Measurements from ENCODE around the gene GBE1.

GBE1 gene

GRCh38 chr3:81540787-81541186 is 220.7 kb downstream of the GBE1 start:
- no peak overlapping the region for H3K14ac ChIP-seq (ENCODE audit: low read length in 2 of 2)
- H3K9ac ChIP-seq (ENCODE audit: low read length): no peak overlapping the region
- H3K18ac ChIP-seq (ENCODE audit: low read depth in 1 of 2, low read length in 2 of 2): no peak overlapping the region
- H3K27me3 ChIP-seq (ENCODE audit: control insufficient read depth in 1 of 2, insufficient read depth in 1 of 2, low read length in 2 of 2): no peaks in the 10 kb centered on the region
- no peaks in the 10 kb centered on the region for H3K9me3 ChIP-seq (ENCODE audit: control insufficient read depth, low read length)
- no peaks in the 10 kb centered on the region for H3K79me1 ChIP-seq (replicated peaks; ENCODE audit: low read length, poor library complexity, severe bottlenecking)
- no peak overlapping the region for H2BK5ac ChIP-seq (ENCODE audit: low read depth, low read length, poor library complexity, severe bottlenecking)
- H3K36me3 ChIP-seq (ENCODE audit: control insufficient read depth in 1 of 2, insufficient read depth in 2 of 2, low read depth in 1 of 2, low read length in 2 of 2): peaks cover 0 to 71% of the 10 kb centered on the region in 2 experiments
- H2AFZ ChIP-seq (ENCODE audit: low read depth, low read length): no peak overlapping the region
- H2BK12ac ChIP-seq (ENCODE audit: low read length in 2 of 2): no peak overlapping the region
- no peak overlapping the region for H3K4me2 ChIP-seq (ENCODE audit: low read length, poor library complexity, severe bottlenecking)
- H2AK5ac ChIP-seq (ENCODE audit: low read length, severe bottlenecking): no peak overlapping the region
- H3K23ac ChIP-seq (ENCODE audit: low read length in 2 of 2): no peak overlapping the region
- WGBS: 100% methylated on average over 1 of the region's 1 CpG
- no peak for DNase-seq
- no peak overlapping the region for H3K4ac ChIP-seq (ENCODE audit: low read depth in 1 of 2, low read length in 2 of 2)
- no peak overlapping the region for H2BK120ac ChIP-seq (ENCODE audit: low read depth, low read length)
- no peak overlapping the region for H3K27ac ChIP-seq (ENCODE audit: low read length, poor library complexity, severe bottlenecking)
- H4K8ac ChIP-seq (ENCODE audit: low read length): no peak overlapping the region
- H3K4me3 ChIP-seq (ENCODE audit: insufficient read depth in 1 of 2, low read depth in 1 of 2, low read length in 2 of 2): no peak overlapping the region
- no peak overlapping the region for H4K91ac ChIP-seq (ENCODE audit: low read length)
- no peaks in the 10 kb centered on the region for H3K4me1 ChIP-seq (ENCODE audit: control insufficient read depth, insufficient read depth, low read depth, low read length)
- H2BK15ac ChIP-seq (ENCODE audit: low read depth, poor library complexity, severe bottlenecking): no peak overlapping the region

GRCh38 chr3:81531846-81532245 is 229.6 kb downstream of the GBE1 start:
- H3K4ac ChIP-seq (ENCODE audit: low read depth in 1 of 2, low read length in 2 of 2): no peak overlapping the region
- H2BK12ac ChIP-seq (ENCODE audit: low read length in 2 of 2): no peak overlapping the region
- no peak overlapping the region for H2BK5ac ChIP-seq (ENCODE audit: low read depth, low read length, poor library complexity, severe bottlenecking)
- H2AK5ac ChIP-seq (ENCODE audit: low read length, severe bottlenecking): no peak overlapping the region
- H3K23ac ChIP-seq (ENCODE audit: low read length in 2 of 2): no peak overlapping the region
- no peaks in the 10 kb centered on the region for H3K79me1 ChIP-seq (replicated peaks; ENCODE audit: low read length, poor library complexity, severe bottlenecking)
- H3K4me3 ChIP-seq (ENCODE audit: insufficient read depth in 1 of 2, low read depth in 1 of 2, low read length in 2 of 2): no peak overlapping the region
- H2BK15ac ChIP-seq (ENCODE audit: low read depth, poor library complexity, severe bottlenecking): no peak overlapping the region
- no peak overlapping the region for H3K4me2 ChIP-seq (ENCODE audit: low read length, poor library complexity, severe bottlenecking)
- peaks cover 13 to 87% of the 10 kb centered on the region in 2 experiments for H3K36me3 ChIP-seq (ENCODE audit: control insufficient read depth in 1 of 2, insufficient read depth in 2 of 2, low read depth in 1 of 2, low read length in 2 of 2)
- no peak overlapping the region for H3K18ac ChIP-seq (ENCODE audit: low read depth in 1 of 2, low read length in 2 of 2)
- H3K27ac ChIP-seq (ENCODE audit: low read length, poor library complexity, severe bottlenecking): no peak overlapping the region
- no peak overlapping the region for H4K8ac ChIP-seq (ENCODE audit: low read length)
- no peaks in the 10 kb centered on the region for H3K4me1 ChIP-seq (ENCODE audit: control insufficient read depth, insufficient read depth, low read depth, low read length)
- WGBS: 100% methylated on average over 1 of the region's 1 CpG
- H4K91ac ChIP-seq (ENCODE audit: low read length): no peak overlapping the region
- H2BK120ac ChIP-seq (ENCODE audit: low read depth, low read length): no peak overlapping the region
- no peak overlapping the region for H3K9ac ChIP-seq (ENCODE audit: low read length)
- H2AFZ ChIP-seq (ENCODE audit: low read depth, low read length): no peak overlapping the region
- no peak for DNase-seq
- H3K27me3 ChIP-seq (ENCODE audit: control insufficient read depth in 1 of 2, insufficient read depth in 1 of 2, low read length in 2 of 2): no peaks in the 10 kb centered on the region
- peaks cover 7% of the 10 kb centered on the region for H3K9me3 ChIP-seq (ENCODE audit: control insufficient read depth, low read length)
- H3K14ac ChIP-seq (ENCODE audit: low read length in 2 of 2): no peak overlapping the region

DNA sequence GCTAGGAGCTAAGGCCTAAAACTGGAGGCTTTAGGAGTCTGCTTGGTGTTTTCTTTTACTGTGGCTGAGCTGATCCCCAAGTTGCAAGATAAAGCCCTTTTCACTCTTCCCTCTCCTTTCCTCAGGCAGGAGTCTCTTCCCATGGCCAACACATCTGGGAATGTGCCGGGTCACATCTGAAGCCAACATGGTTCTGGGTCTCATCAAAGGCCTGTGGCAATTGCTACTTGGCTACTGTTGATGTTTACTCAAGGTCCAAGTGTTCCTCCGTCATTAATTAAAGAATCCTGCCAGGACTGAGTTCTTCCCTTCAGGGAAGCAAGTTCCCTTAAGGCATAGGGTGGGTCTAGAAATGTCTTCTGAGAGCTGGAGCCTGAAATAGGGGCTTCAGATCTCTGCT is 230.2 kb downstream of the GBE1 start:
- Histone ChIP-seq H3K23ac (ENCODE audit: low read length in 2 of 2) (no peak overlapping the region), H4K8ac (ENCODE audit: low read length) (no peak overlapping the region), H3K4ac (ENCODE audit: low read depth in 1 of 2, low read length in 2 of 2) (no peak overlapping the region), H3K4me3 (ENCODE audit: insufficient read depth in 1 of 2, low read depth in 1 of 2, low read length in 2 of 2) (no peak overlapping the region), H3K36me3 (ENCODE audit: control insufficient read depth in 1 of 2, insufficient read depth in 2 of 2, low read depth in 1 of 2, low read length in 2 of 2) (peaks cover 13 to 81% of the 10 kb centered on the region in 2 experiments), H2AK5ac (ENCODE audit: low read length, severe bottlenecking) (no peak overlapping the region), H3K14ac (ENCODE audit: low read length in 2 of 2) (no peak overlapping the region), H3K18ac (ENCODE audit: low read depth in 1 of 2, low read length in 2 of 2) (no peak overlapping the region), H4K91ac (ENCODE audit: low read length) (no peak overlapping the region), H3K27me3 (ENCODE audit: control insufficient read depth in 1 of 2, insufficient read depth in 1 of 2, low read length in 2 of 2) (no peaks in the 10 kb centered on the region), H2BK15ac (ENCODE audit: low read depth, poor library complexity, severe bottlenecking) (no peak overlapping the region), H2BK5ac (ENCODE audit: low read depth, low read length, poor library complexity, severe bottlenecking) (no peak overlapping the region), H3K4me1 (ENCODE audit: control insufficient read depth, insufficient read depth, low read depth, low read length) (no peaks in the 10 kb centered on the region), H2BK12ac (ENCODE audit: low read length in 2 of 2) (no peak overlapping the region), H3K27ac (ENCODE audit: low read length, poor library complexity, severe bottlenecking) (no peak overlapping the region), H3K9me3 (ENCODE audit: control insufficient read depth, low read length) (peaks cover 7% of the 10 kb centered on the region), H3K4me2 (ENCODE audit: low read length, poor library complexity, severe bottlenecking) (no peak overlapping the region), H3K79me1 (replicated peaks; ENCODE audit: low read length, poor library complexity, severe bottlenecking) (no peaks in the 10 kb centered on the region), H2BK120ac (ENCODE audit: low read depth, low read length) (no peak overlapping the region), H2AFZ (ENCODE audit: low read depth, low read length) (no peak overlapping the region), H3K9ac (ENCODE audit: low read length) (no peak overlapping the region)
- no peak for DNase-seq
- WGBS: 82% methylated on average over 2 of the region's 2 CpGs

DNA sequence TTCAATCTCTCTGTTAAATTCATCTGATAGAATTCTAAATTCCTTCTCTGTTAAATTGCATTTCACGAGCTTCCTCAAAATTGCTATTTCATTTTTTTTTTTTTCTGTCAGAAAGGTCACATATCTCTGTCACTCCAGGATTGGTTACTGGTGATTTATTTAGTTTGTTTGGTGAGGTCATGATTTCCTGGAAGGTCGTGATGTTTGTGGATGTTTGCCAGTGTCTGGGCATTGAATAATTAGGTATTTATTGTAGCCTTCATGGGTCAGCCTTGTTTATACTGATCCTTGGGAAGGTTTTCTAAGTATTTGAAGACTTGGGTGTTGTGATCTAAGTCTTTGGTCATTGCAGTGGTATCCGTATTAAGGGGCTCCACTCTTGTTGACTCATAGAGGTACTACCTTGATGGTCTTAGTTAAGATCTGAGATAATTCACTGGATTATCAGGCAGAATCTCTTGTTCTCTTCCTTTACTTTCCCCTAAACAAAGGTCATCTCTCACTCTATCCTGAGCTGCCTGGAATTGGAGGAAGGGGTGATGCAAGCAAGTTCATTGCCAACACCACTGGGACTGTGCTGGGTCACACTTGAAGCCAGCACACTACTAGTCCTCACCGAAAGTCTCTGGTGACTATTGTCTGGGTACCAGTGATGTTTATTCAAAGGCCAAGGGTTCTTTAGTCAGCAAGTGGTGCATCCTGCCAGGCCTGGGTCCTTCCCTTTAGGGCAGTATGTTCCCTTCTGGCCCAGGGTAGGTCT is 231.1 kb downstream of the GBE1 start:
- no peak for DNase-seq
- no peak overlapping the region for H3K9ac ChIP-seq (ENCODE audit: low read length)
- 77% methylated on average over 2 of the region's 4 CpGs for WGBS
- no peak overlapping the region for H2AFZ ChIP-seq (ENCODE audit: low read depth, low read length)
- no peak overlapping the region for H3K4me2 ChIP-seq (ENCODE audit: low read length, poor library complexity, severe bottlenecking)
- H3K9me3 ChIP-seq (ENCODE audit: control insufficient read depth, low read length): peaks cover 7% of the 10 kb centered on the region
- peaks cover 13 to 72% of the 10 kb centered on the region in 2 experiments for H3K36me3 ChIP-seq (ENCODE audit: control insufficient read depth in 1 of 2, insufficient read depth in 2 of 2, low read depth in 1 of 2, low read length in 2 of 2)
- peak overlapping the region in 1 of 2 experiments; percentile 79 for H3K23ac ChIP-seq (ENCODE audit: low read length in 2 of 2)
- H3K4me1 ChIP-seq (ENCODE audit: control insufficient read depth, insufficient read depth, low read depth, low read length): no peaks in the 10 kb centered on the region
- no peaks in the 10 kb centered on the region for H3K79me1 ChIP-seq (replicated peaks; ENCODE audit: low read length, poor library complexity, severe bottlenecking)
- H2BK120ac ChIP-seq (ENCODE audit: low read depth, low read length): no peak overlapping the region
- no peak overlapping the region for H4K91ac ChIP-seq (ENCODE audit: low read length)
- H3K27me3 ChIP-seq (ENCODE audit: control insufficient read depth in 1 of 2, insufficient read depth in 1 of 2, low read length in 2 of 2): no peaks in the 10 kb centered on the region
- no peak overlapping the region for H3K4ac ChIP-seq (ENCODE audit: low read depth in 1 of 2, low read length in 2 of 2)
- H2BK5ac ChIP-seq (ENCODE audit: low read depth, low read length, poor library complexity, severe bottlenecking): no peak overlapping the region
- H3K27ac ChIP-seq (ENCODE audit: low read length, poor library complexity, severe bottlenecking): no peak overlapping the region
- peak overlapping the region in 1 of 2 experiments; percentile 51 for H3K14ac ChIP-seq (ENCODE audit: low read length in 2 of 2)
- no peak overlapping the region for H2BK12ac ChIP-seq (ENCODE audit: low read length in 2 of 2)
- H2BK15ac ChIP-seq (ENCODE audit: low read depth, poor library complexity, severe bottlenecking): no peak overlapping the region
- no peak overlapping the region for H3K4me3 ChIP-seq (ENCODE audit: insufficient read depth in 1 of 2, low read depth in 1 of 2, low read length in 2 of 2)
- H2AK5ac ChIP-seq (ENCODE audit: low read length, severe bottlenecking): no peak overlapping the region
- no peak overlapping the region for H3K18ac ChIP-seq (ENCODE audit: low read depth in 1 of 2, low read length in 2 of 2)
- no peak overlapping the region for H4K8ac ChIP-seq (ENCODE audit: low read length)

Data from mesenchymal stem cell (in vitro differentiated cells and primary cell).